GM23338 (cell line): Measurements from ENCODE around the gene SLC35F4.

Experiments used
- EZH2 ChIP-seq: fragments of 200-600 bp; sonication (generic); IDR thresholded peaks from one replicate; pipeline ENCODE4 v1.8.0; 2017; ENCODE audit warnings: antibody characterized with exemption, mild to moderate bottlenecking, low read depth; ENCODE audit not compliant: unreplicated experiment
- JUNB ChIP-seq: IDR thresholded peaks from one replicate; pipeline ENCODE4 v1.6.1; 2016; ENCODE audit warnings: antibody characterized with exemption; ENCODE audit not compliant: unreplicated experiment
- STAT1 ChIP-seq: IDR thresholded peaks from one replicate; pipeline ENCODE4 v1.6.1; 2016; ENCODE audit warnings: antibody characterized with exemption; ENCODE audit not compliant: unreplicated experiment
- ZNF331 ChIP-seq: fragments of 250-450 bp; sonication (Bioruptor Pico); IDR thresholded peaks from 2 replicates; pipeline ENCODE4 v1.5.0; 2020; ENCODE audit warnings: low read depth, mild to moderate bottlenecking, moderate library complexity
- TF ChIP-seq, protein P1 (sequence below), 2 experiments: fragments of 200-600 bp in 1 of 2; sonication (generic) in 1 of 2; conservative IDR thresholded peaks; 2 replicates each; pipeline versions ENCODE4 v1.5.1 to v1.6.1; 2016 to 2017; ENCODE audit warnings: antibody characterized with exemption in 2 of 2, low read depth in 2 of 2, mild to moderate bottlenecking in 2 of 2, moderate library complexity in 1 of 2
- TF ChIP-seq, protein P2 (sequence below): IDR thresholded peaks from one replicate; pipeline ENCODE4 v1.6.1; 2018; ENCODE audit warnings: antibody characterized with exemption; ENCODE audit not compliant: unreplicated experiment

DNA sequence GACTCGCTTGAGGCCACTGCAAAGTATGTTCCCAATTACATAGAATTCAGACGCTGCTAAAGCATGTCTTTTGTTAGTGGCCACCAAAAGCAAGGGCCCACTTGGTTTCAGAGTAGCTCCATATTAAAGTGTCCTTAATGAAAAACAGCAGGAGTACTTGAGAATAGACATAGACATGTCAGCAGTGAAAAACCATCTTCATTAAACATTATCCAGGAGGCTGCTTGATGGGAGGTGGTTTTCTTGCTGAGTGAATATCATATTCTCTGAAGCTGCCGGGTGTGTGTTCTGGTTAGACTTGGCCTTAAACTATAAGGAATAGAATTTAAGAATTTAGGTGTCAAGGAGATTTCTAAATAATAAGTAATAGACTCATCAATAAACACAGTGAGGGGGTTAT lies 292.7 kb downstream of the SLC35F4 start:
- TF ChIP-seq EZH2 (no peak), ZNF331 (CRISPR knock-in tag) (no peak), STAT1 (no peak), JUNB (no peak)
- TF ChIP-seq, protein P1, sequence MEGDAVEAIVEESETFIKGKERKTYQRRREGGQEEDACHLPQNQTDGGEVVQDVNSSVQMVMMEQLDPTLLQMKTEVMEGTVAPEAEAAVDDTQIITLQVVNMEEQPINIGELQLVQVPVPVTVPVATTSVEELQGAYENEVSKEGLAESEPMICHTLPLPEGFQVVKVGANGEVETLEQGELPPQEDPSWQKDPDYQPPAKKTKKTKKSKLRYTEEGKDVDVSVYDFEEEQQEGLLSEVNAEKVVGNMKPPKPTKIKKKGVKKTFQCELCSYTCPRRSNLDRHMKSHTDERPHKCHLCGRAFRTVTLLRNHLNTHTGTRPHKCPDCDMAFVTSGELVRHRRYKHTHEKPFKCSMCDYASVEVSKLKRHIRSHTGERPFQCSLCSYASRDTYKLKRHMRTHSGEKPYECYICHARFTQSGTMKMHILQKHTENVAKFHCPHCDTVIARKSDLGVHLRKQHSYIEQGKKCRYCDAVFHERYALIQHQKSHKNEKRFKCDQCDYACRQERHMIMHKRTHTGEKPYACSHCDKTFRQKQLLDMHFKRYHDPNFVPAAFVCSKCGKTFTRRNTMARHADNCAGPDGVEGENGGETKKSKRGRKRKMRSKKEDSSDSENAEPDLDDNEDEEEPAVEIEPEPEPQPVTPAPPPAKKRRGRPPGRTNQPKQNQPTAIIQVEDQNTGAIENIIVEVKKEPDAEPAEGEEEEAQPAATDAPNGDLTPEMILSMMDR (conservative IDR thresholded peaks at IDR 0.05; ENCODE audit: low read depth in 2 of 2), result no peak
- TF ChIP-seq, protein P2, sequence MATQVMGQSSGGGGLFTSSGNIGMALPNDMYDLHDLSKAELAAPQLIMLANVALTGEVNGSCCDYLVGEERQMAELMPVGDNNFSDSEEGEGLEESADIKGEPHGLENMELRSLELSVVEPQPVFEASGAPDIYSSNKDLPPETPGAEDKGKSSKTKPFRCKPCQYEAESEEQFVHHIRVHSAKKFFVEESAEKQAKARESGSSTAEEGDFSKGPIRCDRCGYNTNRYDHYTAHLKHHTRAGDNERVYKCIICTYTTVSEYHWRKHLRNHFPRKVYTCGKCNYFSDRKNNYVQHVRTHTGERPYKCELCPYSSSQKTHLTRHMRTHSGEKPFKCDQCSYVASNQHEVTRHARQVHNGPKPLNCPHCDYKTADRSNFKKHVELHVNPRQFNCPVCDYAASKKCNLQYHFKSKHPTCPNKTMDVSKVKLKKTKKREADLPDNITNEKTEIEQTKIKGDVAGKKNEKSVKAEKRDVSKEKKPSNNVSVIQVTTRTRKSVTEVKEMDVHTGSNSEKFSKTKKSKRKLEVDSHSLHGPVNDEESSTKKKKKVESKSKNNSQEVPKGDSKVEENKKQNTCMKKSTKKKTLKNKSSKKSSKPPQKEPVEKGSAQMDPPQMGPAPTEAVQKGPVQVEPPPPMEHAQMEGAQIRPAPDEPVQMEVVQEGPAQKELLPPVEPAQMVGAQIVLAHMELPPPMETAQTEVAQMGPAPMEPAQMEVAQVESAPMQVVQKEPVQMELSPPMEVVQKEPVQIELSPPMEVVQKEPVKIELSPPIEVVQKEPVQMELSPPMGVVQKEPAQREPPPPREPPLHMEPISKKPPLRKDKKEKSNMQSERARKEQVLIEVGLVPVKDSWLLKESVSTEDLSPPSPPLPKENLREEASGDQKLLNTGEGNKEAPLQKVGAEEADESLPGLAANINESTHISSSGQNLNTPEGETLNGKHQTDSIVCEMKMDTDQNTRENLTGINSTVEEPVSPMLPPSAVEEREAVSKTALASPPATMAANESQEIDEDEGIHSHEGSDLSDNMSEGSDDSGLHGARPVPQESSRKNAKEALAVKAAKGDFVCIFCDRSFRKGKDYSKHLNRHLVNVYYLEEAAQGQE, result no peak
